Endothelial cell of umbilical vein (primary cell): ENCODE data around the gene FOLR1. TPM values are rescaled to one million over a fixed set of nuclear protein-coding genes. Genes with fewer than 3 reads are reported as not detected.

Experiments used
- BruUV-seq: library from RNA; stranded (reverse); fragments of 400-500 nt; replicated peaks from 2 replicates; lab custom pipeline; 2021; lab: Mats Ljungman, UMichigan
- CTCF ChIA-PET: fragments of 300-600, 350-600 bp; sonication (Branson Sonifier 250); formaldehyde crosslinking; loops from one replicate; lab custom pipeline; 2021; ENCODE audit warnings: antibody characterized with exemption, inconsistent platforms; lab: Charles Lee
- POLR2A ChIA-PET: fragments of 300-600, 350-600 bp; sonication (Branson Sonifier 250); formaldehyde crosslinking; loops from one replicate; lab custom pipeline; 2021; ENCODE audit warnings: antibody characterized with exemption, inconsistent platforms; lab: Charles Lee
- DNase-seq: peaks from one replicate; pipeline ENCODE4 v3.0.0-alpha.2; 2011; ENCODE audit warnings: low read depth, low spot score
- FAIRE-seq: peaks from 2 replicates; lab custom pipeline; 2011; peaks lifted over from hg19 to GRCh38; lab: Jason Lieb, UNC
- H2AFZ ChIP-seq: 2 replicates; pipeline ENCODE4 v1.6.0; 2012; ENCODE audit warnings: low read depth, low read length, control low read depth, inconsistent platforms
- H3K27ac ChIP-seq: 2 replicates; pipeline ENCODE4 v1.5.1; 2011; ENCODE audit warnings: low read depth, mild to moderate bottlenecking, control low read depth, low read length, moderate library complexity; ENCODE audit not compliant: insufficient read depth
- H3K27me3 ChIP-seq, 2 experiments: 2 replicates each; pipeline versions ENCODE4 v1.6.0 to v1.6.1; 2011; ENCODE audit warnings: low read length in 2 of 2, mixed read lengths in 1 of 2; ENCODE audit not compliant: control insufficient read depth in 2 of 2, insufficient read depth in 2 of 2
- H3K36me3 ChIP-seq, 2 experiments: 2 replicates in 1 of 2; 3 replicates in 1 of 2; pipeline ENCODE4 v1.5.1; 2011; ENCODE audit warnings: low read length in 2 of 2, mild to moderate bottlenecking in 1 of 2, moderate library complexity in 1 of 2; ENCODE audit not compliant: control insufficient read depth in 2 of 2, insufficient read depth in 2 of 2; ENCODE audit errors: extremely low read depth in 1 of 2
- H3K4me1 ChIP-seq: 3 replicates; pipeline ENCODE4 v1.5.1; 2011; ENCODE audit warnings: mild to moderate bottlenecking, low read length; ENCODE audit not compliant: control insufficient read depth, insufficient read depth; ENCODE audit errors: extremely low read depth
- H3K4me2 ChIP-seq: 2 replicates; pipeline ENCODE4 v1.6.1; 2011; ENCODE audit warnings: low read length, control low read depth, mixed read lengths; ENCODE audit not compliant: insufficient read depth
- H3K4me3 ChIP-seq, 3 experiments: fragments of 200-600 bp in 1 of 3; sonication (generic), shearing (Covaris generic) in 1 of 3; replicated peaks in 1 of 3; 2 replicates each; pipeline ENCODE4 v1.5.1; 2011 to 2016; ENCODE audit warnings: control low read depth in 3 of 3, low read length in 3 of 3, mild to moderate bottlenecking in 2 of 3, inconsistent platforms in 1 of 3, low read depth in 1 of 3, moderate library complexity in 1 of 3; ENCODE audit not compliant: insufficient read depth in 1 of 3
- H3K79me2 ChIP-seq: 2 replicates; pipeline ENCODE4 v1.6.0; 2012; ENCODE audit warnings: low read length, inconsistent platforms; ENCODE audit not compliant: control insufficient read depth, insufficient read depth
- H3K9ac ChIP-seq: replicated peaks from 2 replicates; pipeline ENCODE3; 2011; ENCODE audit warnings: low read length, control low read depth; ENCODE audit not compliant: insufficient read depth; ENCODE audit errors: extremely low read depth
- H3K9me1 ChIP-seq: replicated peaks from 3 replicates; pipeline ENCODE4 v1.6.0; 2011; ENCODE audit warnings: mild to moderate bottlenecking, low read length; ENCODE audit not compliant: control insufficient read depth, insufficient read depth; ENCODE audit errors: extremely low read depth
- H3K9me3 ChIP-seq: replicated peaks from 2 replicates; pipeline ENCODE4 v1.5.1; 2012; ENCODE audit warnings: low read length, inconsistent platforms; ENCODE audit not compliant: control insufficient read depth, insufficient read depth
- H4K20me1 ChIP-seq: replicated peaks from 2 replicates; pipeline ENCODE3; 2011; ENCODE audit warnings: mild to moderate bottlenecking, low read length; ENCODE audit not compliant: control insufficient read depth, insufficient read depth; ENCODE audit errors: extremely low read depth
- EZH2 ChIP-seq: IDR thresholded peaks from 2 replicates; pipeline ENCODE4 v1.6.1; 2012; ENCODE audit warnings: borderline replicate concordance, low read depth, mild to moderate bottlenecking, moderate library complexity, low read length, inconsistent platforms; ENCODE audit not compliant: severe bottlenecking
- FOS ChIP-seq: IDR thresholded peaks from 2 replicates; pipeline ENCODE4 v1.6.1; 2011; ENCODE audit warnings: mild to moderate bottlenecking, low read length, moderate library complexity, borderline replicate concordance; ENCODE audit not compliant: insufficient read depth
- GATA2 ChIP-seq: IDR thresholded peaks from 2 replicates; pipeline ENCODE4 v1.7.0; 2011; ENCODE audit warnings: low read depth, mild to moderate bottlenecking, moderate library complexity, mixed read lengths, low read length; ENCODE audit not compliant: insufficient read length, insufficient read depth
- JUN ChIP-seq: IDR thresholded peaks from 2 replicates; pipeline ENCODE4 v1.6.1; 2011; ENCODE audit warnings: borderline replicate concordance, low read depth; ENCODE audit not compliant: insufficient read length, insufficient read depth
- MYC ChIP-seq: IDR thresholded peaks from one replicate; pipeline ENCODE4 v1.6.1; 2011; ENCODE audit warnings: mild to moderate bottlenecking, low read depth, low read length
- POLR2A ChIP-seq: IDR thresholded peaks from 2 replicates; pipeline ENCODE4 v1.6.1; 2012; ENCODE audit warnings: low read depth, mild to moderate bottlenecking, control low read depth, low read length
- POLR2AphosphoS5 ChIP-seq: IDR thresholded peaks from 2 replicates; pipeline ENCODE4 v1.6.1; 2012; ENCODE audit warnings: low read depth, mild to moderate bottlenecking, control low read depth, low read length, moderate library complexity; ENCODE audit not compliant: insufficient read depth
- dilution Hi-C: fragments of 300-500 bp; cut with MboI; formaldehyde crosslinking; loops from one replicate; pipeline ENCODE4 v1.15.0; 2019; ENCODE audit warnings: low sequenced_read_pairs; ENCODE audit not compliant: extremely low pct_ligation_motif_present
- intact Hi-C: fragments of 100-400 bp; cut with micrococcal nuclease; formaldehyde crosslinking; loops from one replicate; pipeline ENCODE4 v1.10.0; 2022
- polyA plus RNA-seq, 4 experiments: library from polyadenylated mRNA; depleted of rRNA in 3 of 4; stranded (reverse) in 3 of 4; unstranded in 1 of 4; fragments of >200 nt; gene quantifications; 2 replicates each; pipeline versions ENCODE4 v1.2.1 to v1.2.3, GENCODE V29; 2011 to 2012; ENCODE audit warnings: missing spikeins in 1 of 4
- total RNA-seq: library from RNA; stranded (reverse); gene quantifications from 2 replicates; pipeline ENCODE4 v1.2.3, GENCODE V29; 2021
- TF ChIP-seq, protein P1 (sequence below): IDR thresholded peaks from 2 replicates; pipeline ENCODE4 v1.6.1; 2011; ENCODE audit not compliant: insufficient read depth, insufficient read length
- TF ChIP-seq, protein P2 (sequence below), 2 donors: IDR thresholded peaks; 1 replicate in 1 of 2; 2 replicates in 1 of 2; pipeline ENCODE4 v1.5.1; 2011; ENCODE audit warnings: low read length in 2 of 2, mild to moderate bottlenecking in 2 of 2, moderate library complexity in 2 of 2, control low read depth in 1 of 2, inconsistent platforms in 1 of 2, low read depth in 1 of 2; ENCODE audit not compliant: insufficient read depth in 1 of 2; ENCODE audit errors: extremely low read depth in 1 of 2

Gene FOLR1
- total and polyA plus RNA-seq, 2 donors (not counting 3 experiments of a cell fraction or from before 2014, with no cell fraction given): not detected

DNA sequence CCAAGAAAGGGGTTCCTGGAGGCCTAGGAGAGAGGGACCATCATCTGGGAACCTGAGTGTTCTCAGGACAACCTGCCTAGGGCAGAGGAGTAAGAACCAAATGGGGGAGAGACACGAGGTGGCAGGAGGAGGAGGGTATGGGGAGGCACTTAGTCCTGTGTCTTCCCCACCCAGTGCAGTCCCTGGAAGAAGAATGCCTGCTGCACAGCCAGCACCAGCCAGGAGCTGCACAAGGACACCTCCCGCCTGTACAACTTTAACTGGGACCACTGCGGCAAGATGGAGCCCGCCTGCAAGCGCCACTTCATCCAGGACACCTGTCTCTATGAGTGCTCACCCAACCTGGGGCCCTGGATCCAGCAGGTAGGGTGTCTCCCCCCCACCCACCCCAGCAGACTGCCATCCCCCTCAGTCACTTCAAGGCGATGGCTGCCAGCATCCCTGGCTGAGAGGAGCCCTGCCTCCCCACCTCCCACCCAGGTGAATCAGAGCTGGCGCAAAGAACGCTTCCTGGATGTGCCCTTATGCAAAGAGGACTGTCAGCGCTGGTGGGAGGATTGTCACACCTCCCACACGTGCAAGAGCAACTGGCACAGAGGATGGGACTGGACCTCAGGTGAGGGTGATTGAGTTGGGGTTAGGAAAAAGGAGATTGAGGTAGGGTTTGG lies 28.9 kb downstream of the FOLR1 start:
- CTCF ChIA-PET: interaction anchor here (3.2 kb wide), 1 partner anchor 196 kb away, joined by 15 read pairs; no protein-coding TSS in a partner anchor
- H3K4me1 ChIP-seq: peaks cover 9% of the 10 kb centered on the region
- no peak for DNase-seq
- TF ChIP-seq POLR2A: no peak
- dilution Hi-C loops: no loop called here
- peaks cover 15% of the 10 kb centered on the region for H3K79me2 ChIP-seq
- H3K9me1 ChIP-seq: no peaks in the 10 kb centered on the region
- H4K20me1 ChIP-seq: no peaks in the 10 kb centered on the region
- no peak overlapping the region for H3K9ac ChIP-seq
- POLR2A ChIA-PET: no interaction called here
- H3K36me3 ChIP-seq: no peaks in the 10 kb centered on the region
- BruUV-seq: no TSS peak
- H3K4me3 ChIP-seq: no peak overlapping the region
- no peak overlapping the region for H3K27ac ChIP-seq
- no peak overlapping the region for H3K4me2 ChIP-seq
- H2AFZ ChIP-seq: no peak overlapping the region
- H3K27me3 ChIP-seq: peaks cover 12 to 21% of the 10 kb centered on the region in 2 experiments
- no peaks in the 10 kb centered on the region for H3K9me3 ChIP-seq
- no peak for FAIRE-seq
- intact Hi-C loops: no loop called here

DNA sequence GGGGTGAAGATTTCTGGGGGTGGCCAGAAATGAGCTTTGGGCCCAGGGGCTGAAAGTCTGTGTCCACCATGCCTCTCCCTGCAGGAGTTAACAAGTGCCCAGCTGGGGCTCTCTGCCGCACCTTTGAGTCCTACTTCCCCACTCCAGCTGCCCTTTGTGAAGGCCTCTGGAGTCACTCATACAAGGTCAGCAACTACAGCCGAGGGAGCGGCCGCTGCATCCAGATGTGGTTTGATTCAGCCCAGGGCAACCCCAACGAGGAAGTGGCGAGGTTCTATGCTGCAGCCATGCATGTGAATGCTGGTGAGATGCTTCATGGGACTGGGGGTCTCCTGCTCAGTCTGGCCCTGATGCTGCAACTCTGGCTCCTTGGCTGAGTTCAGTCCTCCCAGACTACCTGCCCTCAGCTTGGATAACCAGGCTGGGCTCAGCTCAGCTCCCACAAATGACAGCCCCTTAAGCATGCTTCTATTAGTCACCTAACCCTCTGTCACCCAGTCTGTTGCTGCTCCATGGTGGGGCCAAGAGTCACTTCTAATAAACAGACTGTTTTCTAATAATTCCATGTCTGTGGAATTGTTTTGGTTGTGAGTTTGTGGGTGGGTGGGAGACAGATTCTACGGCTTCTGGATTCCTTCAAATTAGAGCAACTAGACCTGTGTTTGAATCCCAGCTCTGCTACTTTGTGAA lies 29.6 kb downstream of the FOLR1 start:
- Histone ChIP-seq H3K9me3 (no peaks in the 10 kb centered on the region), H2AFZ (no peak overlapping the region), H3K4me2 (no peak overlapping the region), H3K36me3 (no peaks in the 10 kb centered on the region), H3K27me3 (peaks cover 6 to 17% of the 10 kb centered on the region in 2 experiments), H3K4me3 (no peak overlapping the region), H3K4me1 (peaks cover 9% of the 10 kb centered on the region), H3K9me1 (no peaks in the 10 kb centered on the region), H3K79me2 (peaks cover 18% of the 10 kb centered on the region), H4K20me1 (no peaks in the 10 kb centered on the region), H3K9ac (no peak overlapping the region), H3K27ac (no peak overlapping the region)
- DNase-seq (no peak), FAIRE-seq (no peak)
- ChIA-PET POLR2A (no interaction called here), CTCF (interaction anchor here (1.4 to 3.2 kb wide), 4 partner anchors 17 to 357 kb away, joined by 3 to 15 read pairs (median 9); no protein-coding TSS in a partner anchor)
- no peak for TF ChIP-seq EZH2
- no peak for TF ChIP-seq POLR2A
- TF ChIP-seq GATA2: no peak
- no peak for TF ChIP-seq FOS
- no peak for TF ChIP-seq MYC
- TF ChIP-seq POLR2AphosphoS5: no peak
- TF ChIP-seq, protein P1, sequence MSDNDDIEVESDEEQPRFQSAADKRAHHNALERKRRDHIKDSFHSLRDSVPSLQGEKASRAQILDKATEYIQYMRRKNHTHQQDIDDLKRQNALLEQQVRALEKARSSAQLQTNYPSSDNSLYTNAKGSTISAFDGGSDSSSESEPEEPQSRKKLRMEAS: no peak
- TF ChIP-seq JUN: no peak
- TF ChIP-seq, protein P2, sequence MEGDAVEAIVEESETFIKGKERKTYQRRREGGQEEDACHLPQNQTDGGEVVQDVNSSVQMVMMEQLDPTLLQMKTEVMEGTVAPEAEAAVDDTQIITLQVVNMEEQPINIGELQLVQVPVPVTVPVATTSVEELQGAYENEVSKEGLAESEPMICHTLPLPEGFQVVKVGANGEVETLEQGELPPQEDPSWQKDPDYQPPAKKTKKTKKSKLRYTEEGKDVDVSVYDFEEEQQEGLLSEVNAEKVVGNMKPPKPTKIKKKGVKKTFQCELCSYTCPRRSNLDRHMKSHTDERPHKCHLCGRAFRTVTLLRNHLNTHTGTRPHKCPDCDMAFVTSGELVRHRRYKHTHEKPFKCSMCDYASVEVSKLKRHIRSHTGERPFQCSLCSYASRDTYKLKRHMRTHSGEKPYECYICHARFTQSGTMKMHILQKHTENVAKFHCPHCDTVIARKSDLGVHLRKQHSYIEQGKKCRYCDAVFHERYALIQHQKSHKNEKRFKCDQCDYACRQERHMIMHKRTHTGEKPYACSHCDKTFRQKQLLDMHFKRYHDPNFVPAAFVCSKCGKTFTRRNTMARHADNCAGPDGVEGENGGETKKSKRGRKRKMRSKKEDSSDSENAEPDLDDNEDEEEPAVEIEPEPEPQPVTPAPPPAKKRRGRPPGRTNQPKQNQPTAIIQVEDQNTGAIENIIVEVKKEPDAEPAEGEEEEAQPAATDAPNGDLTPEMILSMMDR (IDR thresholded peaks at IDR 0.05; ENCODE audit: extremely low read depth in 1 of 2, insufficient read depth in 1 of 2, low read depth in 1 of 2, low read length in 2 of 2): no peak
- dilution Hi-C loops: no loop called here
- intact Hi-C loops: loop anchor here (2.0 kb wide), 1 partner anchor 17 kb away; no protein-coding TSS in a partner anchor
- no TSS peak for BruUV-seq
